ENCODE results near the gene APOH. TPM values are rescaled to one million over a fixed set of nuclear protein-coding genes. Genes with fewer than 3 reads are reported as not detected.

APOH gene
- total and polyA plus RNA-seq, 7 donors, result 1.3 TPM; not detected in 6

GRCh38 chr17:66222798-66223350 is 6.3 kb downstream of the APOH start:
- peaks cover 0 to 10% (median 3%) of the 10 kb centered on the region in 3 donors for H3K27me3 ChIP-seq (ENCODE audit: insufficient read depth in 3 of 3, low read length in 2 of 3)
- no peak for DNase-seq
- no peaks in the 10 kb centered on the region for H3K9me3 ChIP-seq
- H3K4me3 ChIP-seq, result no peak overlapping the region
- H3K4me1 ChIP-seq, result no peaks in the 10 kb centered on the region
- intact Hi-C loops (cut with DNase I), result no loop called here
- no peak overlapping the region for H3K27ac ChIP-seq
- TF ChIP-seq CTCF (IDR thresholded peaks at IDR 0.05), result no peak
- no peaks in the 10 kb centered on the region for H3K36me3 ChIP-seq (ENCODE audit: insufficient read depth in 1 of 2, low read depth in 1 of 2)
- no peak for ATAC-seq
- WGBS, 3 donors, result 77 to 84% (median 82%) methylated on average over 5 of the region's 5 CpGs

- Histone ChIP-seq H3K4me3 (no peak overlapping the region), H3K27ac (no peak overlapping the region), H3K4me1 (no peaks in the 10 kb centered on the region), H3K9me3 (no peaks in the 10 kb centered on the region), H3K27me3 (ENCODE audit: insufficient read depth in 3 of 3, low read length in 2 of 3) (peaks cover 0 to 10% (median 3%) of the 10 kb centered on the region in 3 donors), H3K36me3 (ENCODE audit: insufficient read depth in 1 of 2, low read depth in 1 of 2) (no peaks in the 10 kb centered on the region)
- no peak for ATAC-seq
- TF ChIP-seq CTCF (IDR thresholded peaks at IDR 0.05), result no peak
- intact Hi-C loops (cut with DNase I), result no loop called here
- no peak for DNase-seq
- WGBS, 3 donors, result 83 to 87% (median 85%) methylated on average over 11 of the region's 11 CpGs
Measured at GRCh38 chr17:66221755-66222530, 7.3 kb downstream of the APOH start.

- Histone ChIP-seq H3K27me3 (ENCODE audit: insufficient read depth in 3 of 3, low read length in 2 of 3) (peaks cover 0 to 10% (median 3%) of the 10 kb centered on the region in 3 donors), H3K9me3 (no peaks in the 10 kb centered on the region), H3K27ac (no peak overlapping the region), H3K4me3 (no peak overlapping the region), H3K4me1 (no peaks in the 10 kb centered on the region), H3K36me3 (ENCODE audit: insufficient read depth in 1 of 2, low read depth in 1 of 2) (no peaks in the 10 kb centered on the region)
- ATAC-seq (no peak), DNase-seq (no peak)
- intact Hi-C loops (cut with DNase I), result no loop called here
- no peak for TF ChIP-seq CTCF (IDR thresholded peaks at IDR 0.05)
Measured at GRCh38 chr17:66221343-66221742, 7.9 kb downstream of the APOH start.

GRCh38 chr17:66220079-66220835 is 9.0 kb downstream of the APOH start:
- H3K4me1 ChIP-seq, result no peaks in the 10 kb centered on the region
- intact Hi-C loops (cut with DNase I), result no loop called here
- TF ChIP-seq CTCF (IDR thresholded peaks at IDR 0.05), result no peak

More at GRCh38 chr17:66220079-66220835, 9.0 kb downstream of the APOH start:
- Histone ChIP-seq H3K36me3 (ENCODE audit: insufficient read depth in 1 of 2, low read depth in 1 of 2) (no peaks in the 10 kb centered on the region), H3K27ac (no peak overlapping the region), H3K27me3 (ENCODE audit: insufficient read depth in 3 of 3, low read length in 2 of 3) (peaks cover 0 to 10% (median 3%) of the 10 kb centered on the region in 3 donors), H3K9me3 (no peaks in the 10 kb centered on the region), H3K4me3 (no peak overlapping the region)
- DNase-seq (no peak), ATAC-seq (no peak)
- WGBS, 3 donors, result 64 to 72% (median 70%) methylated on average over 8 of the region's 8 CpGs
